H1 (cell line): Measurements from ENCODE around the gene SND1. TPM values are rescaled to one million over a fixed set of nuclear protein-coding genes. Genes with fewer than 3 reads are reported as not detected.

Source experiments
- EGR1 ChIP-seq: IDR thresholded peaks from 2 replicates; pipeline ENCODE4 v1.6.1; 2011; ENCODE audit warnings: low read depth, low read length, borderline replicate concordance
- JUND ChIP-seq: IDR thresholded peaks from 2 replicates; pipeline ENCODE4 v1.6.1; 2011; ENCODE audit warnings: mild to moderate bottlenecking, improper control_type of control experiment, low read length
- KDM5A ChIP-seq: fragments of 200-600 bp; IDR thresholded peaks from 2 replicates; pipeline ENCODE4 v1.7.1; 2012; ENCODE audit warnings: mild to moderate bottlenecking, low read length, inconsistent platforms, mixed read lengths
- polyA plus RNA-seq, 7 experiments: library from polyadenylated mRNA; depleted of rRNA in 3 of 7; stranded (reverse) in 5 of 7; unstranded in 2 of 7; fragments of >200 nt in 5 of 7; fragments of 200-250 nt in 2 of 7; gene quantifications; 1 replicate in 5 of 7; 2 replicates in 1 of 7; 4 replicates in 1 of 7; pipeline versions ENCODE4 v1.2.1 to v1.2.3, GENCODE V29; 2011 to 2013; ENCODE audit warnings: missing spikeins in 2 of 7, mixed read lengths in 2 of 7
- total RNA-seq: library from RNA; stranded (reverse); fragmentation: NEBNext Ultra II Directional; extraction: Animal tissue kit (Norgen Biotek cat#: 25700); gene quantifications from 2 replicates; pipeline ENCODE4 v1.2.1, GENCODE V29; 2021
- TF ChIP-seq, protein P1 (sequence below): IDR thresholded peaks from 2 replicates; pipeline ENCODE4 v1.6.1; 2011; ENCODE audit warnings: low read length, improper control_type of control experiment

SND1 gene
- total and polyA plus RNA-seq, 2 of the 8 experiments (the other 6 are each of a cell fraction or from before 2014, with no cell fraction given): 122 to 290 TPM

DNA sequence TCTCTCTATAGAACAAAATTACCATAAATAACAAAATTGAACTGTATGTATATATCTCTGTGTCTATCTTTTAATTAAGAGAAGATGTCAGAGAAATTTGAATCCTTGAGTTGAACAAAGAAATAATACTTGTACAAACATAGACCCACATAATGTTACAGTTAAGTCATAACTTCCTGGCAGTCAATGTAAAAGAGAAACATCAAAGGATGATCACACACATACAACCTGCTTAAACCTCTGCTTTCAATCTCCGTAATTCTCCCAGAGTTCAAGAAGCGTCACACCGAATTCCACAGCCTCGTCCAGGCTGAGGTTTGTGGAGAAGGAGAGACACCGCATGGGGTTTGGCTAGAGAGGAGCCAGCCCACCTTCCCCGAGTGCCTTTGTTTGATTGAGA is 419.4 kb downstream of the SND1 start (continued):
- TF ChIP-seq, protein P1, sequence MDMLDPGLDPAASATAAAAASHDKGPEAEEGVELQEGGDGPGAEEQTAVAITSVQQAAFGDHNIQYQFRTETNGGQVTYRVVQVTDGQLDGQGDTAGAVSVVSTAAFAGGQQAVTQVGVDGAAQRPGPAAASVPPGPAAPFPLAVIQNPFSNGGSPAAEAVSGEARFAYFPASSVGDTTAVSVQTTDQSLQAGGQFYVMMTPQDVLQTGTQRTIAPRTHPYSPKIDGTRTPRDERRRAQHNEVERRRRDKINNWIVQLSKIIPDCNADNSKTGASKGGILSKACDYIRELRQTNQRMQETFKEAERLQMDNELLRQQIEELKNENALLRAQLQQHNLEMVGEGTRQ: no peak
- no peak for TF ChIP-seq EGR1
- no peak for TF ChIP-seq KDM5A
- TF ChIP-seq JUND: no peak
- TF ChIP-seq, all 59 proteins: peak for 0
